ENCODE measurements around the gene ADGRB3. TPM values are rescaled to one million over a fixed set of nuclear protein-coding genes. Genes with fewer than 3 reads are reported as not detected.
A peak's percentile ranks its signal among the peaks of the same experiment; 100 is the strongest.

ADGRB3 gene
- total RNA-seq, 1 donor from 2014 or later = 1.5 TPM

DNA sequence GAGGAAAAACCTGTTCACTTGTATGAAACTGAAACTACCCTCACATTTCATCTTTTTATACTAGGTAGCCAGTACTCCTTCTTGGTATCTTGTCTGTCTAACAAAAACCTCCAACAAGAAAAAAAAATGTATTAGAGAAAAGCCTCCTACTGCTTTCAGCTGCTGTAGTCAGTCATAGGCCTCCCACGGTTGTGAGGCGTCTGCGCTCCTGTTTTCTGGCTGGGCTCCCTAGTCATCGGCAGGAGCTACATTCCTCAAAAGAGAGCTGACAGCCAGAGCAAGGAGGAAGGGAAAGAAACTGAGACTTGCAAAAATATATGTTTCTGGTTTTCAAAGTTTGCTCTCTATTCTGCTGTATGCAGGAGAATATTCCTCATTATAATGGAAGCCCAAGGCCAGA, 644.7 kb downstream of the ADGRB3 start:
- Histone ChIP-seq H2AFZ (replicated peaks) (no peak overlapping the region), H3K27ac (peak overlapping the region; percentile 27), H3K4me1 (peaks cover 46% of the 10 kb centered on the region), H3K9me3 (ENCODE audit: low read depth) (no peaks in the 10 kb centered on the region), H3K27me3 (no peaks in the 10 kb centered on the region), H3K4me3 (no peak overlapping the region), H3F3A (ENCODE audit: low read depth) (peaks cover 19% of the 10 kb centered on the region), H4K20me1 (ENCODE audit: low read depth) (no peaks in the 10 kb centered on the region), H3K9ac (no peak overlapping the region), H3K4me2 (peak overlapping the region; percentile 44), H3K79me2 (ENCODE audit: low read depth) (no peaks in the 10 kb centered on the region), H3K36me3 (no peaks in the 10 kb centered on the region)
- peak; percentile 42 for DNase-seq (ENCODE audit: low spot score)
- H3K36me3 Mint-ChIP-seq = no peaks in the 10 kb centered on the region
- TF ChIP-seq EZH2phosphoT487 (IDR thresholded peaks at IDR 0.05) = no peak
- TF ChIP-seq, protein P1, sequence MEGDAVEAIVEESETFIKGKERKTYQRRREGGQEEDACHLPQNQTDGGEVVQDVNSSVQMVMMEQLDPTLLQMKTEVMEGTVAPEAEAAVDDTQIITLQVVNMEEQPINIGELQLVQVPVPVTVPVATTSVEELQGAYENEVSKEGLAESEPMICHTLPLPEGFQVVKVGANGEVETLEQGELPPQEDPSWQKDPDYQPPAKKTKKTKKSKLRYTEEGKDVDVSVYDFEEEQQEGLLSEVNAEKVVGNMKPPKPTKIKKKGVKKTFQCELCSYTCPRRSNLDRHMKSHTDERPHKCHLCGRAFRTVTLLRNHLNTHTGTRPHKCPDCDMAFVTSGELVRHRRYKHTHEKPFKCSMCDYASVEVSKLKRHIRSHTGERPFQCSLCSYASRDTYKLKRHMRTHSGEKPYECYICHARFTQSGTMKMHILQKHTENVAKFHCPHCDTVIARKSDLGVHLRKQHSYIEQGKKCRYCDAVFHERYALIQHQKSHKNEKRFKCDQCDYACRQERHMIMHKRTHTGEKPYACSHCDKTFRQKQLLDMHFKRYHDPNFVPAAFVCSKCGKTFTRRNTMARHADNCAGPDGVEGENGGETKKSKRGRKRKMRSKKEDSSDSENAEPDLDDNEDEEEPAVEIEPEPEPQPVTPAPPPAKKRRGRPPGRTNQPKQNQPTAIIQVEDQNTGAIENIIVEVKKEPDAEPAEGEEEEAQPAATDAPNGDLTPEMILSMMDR (IDR thresholded peaks at IDR 0.05) = no peak
- no peak for TF ChIP-seq EZH2 (IDR thresholded peaks at IDR 0.05)
- H3K4me1 Mint-ChIP-seq = peaks cover 31% of the 10 kb centered on the region
- no peaks in the 10 kb centered on the region for H3K27me3 Mint-ChIP-seq (ENCODE audit: insufficient read depth, low read depth)
- no peaks in the 10 kb centered on the region for H3K9me3 Mint-ChIP-seq
- H3K27ac Mint-ChIP-seq = peak overlapping the region; percentile 79
- no peak overlapping the region for H3K4me3 Mint-ChIP-seq

DNA sequence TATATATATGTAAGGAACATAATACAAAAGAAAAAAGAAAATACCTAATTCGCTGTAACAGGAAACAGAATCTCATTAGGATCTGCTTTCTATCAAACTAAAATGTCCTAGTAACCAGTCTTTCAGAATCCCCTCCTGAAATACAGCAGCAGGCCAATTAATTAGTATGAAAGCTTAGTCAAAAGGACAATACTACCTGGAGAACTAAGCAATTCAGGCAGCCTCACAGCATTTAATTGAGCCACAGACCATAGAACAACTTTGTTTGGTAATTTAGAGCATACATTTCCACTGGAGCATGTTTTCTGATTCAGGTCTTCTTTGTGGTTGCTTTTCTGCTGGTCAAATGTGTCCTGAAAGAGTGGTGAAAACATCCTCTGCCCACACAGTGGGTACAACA, 645.8 kb downstream of the ADGRB3 start:
- H3K9ac ChIP-seq = no peak overlapping the region

GRCh38 chr6:69284176-69284730, 649.2 kb downstream of the ADGRB3 start:
- Mint-ChIP-seq H3K4me1 (peaks cover 28% of the 10 kb centered on the region), H3K4me3 (no peak overlapping the region), H3K27ac (peak overlapping the region; percentile 0), H3K27me3 (ENCODE audit: insufficient read depth, low read depth) (no peaks in the 10 kb centered on the region), H3K36me3 (no peaks in the 10 kb centered on the region), H3K9me3 (no peaks in the 10 kb centered on the region)
- peaks cover 46% of the 10 kb centered on the region for H3K4me1 ChIP-seq
- no peaks in the 10 kb centered on the region for H3K79me2 ChIP-seq (ENCODE audit: low read depth)
- no peaks in the 10 kb centered on the region for H3K27me3 ChIP-seq
- DNase-seq (ENCODE audit: low spot score) = no peak
- no peak overlapping the region for H3K4me2 ChIP-seq
- H2AFZ ChIP-seq (replicated peaks) = no peak overlapping the region
- peaks cover 17% of the 10 kb centered on the region for H3F3A ChIP-seq (ENCODE audit: low read depth)
- no peaks in the 10 kb centered on the region for H4K20me1 ChIP-seq (ENCODE audit: low read depth)
- no peaks in the 10 kb centered on the region for H3K9me3 ChIP-seq (ENCODE audit: low read depth)
- H3K9ac ChIP-seq = no peak overlapping the region
- H3K36me3 ChIP-seq = no peaks in the 10 kb centered on the region
- H3K4me3 ChIP-seq = no peak overlapping the region
- TF ChIP-seq EZH2 (IDR thresholded peaks at IDR 0.05) (no peak), EZH2phosphoT487 (IDR thresholded peaks at IDR 0.05) (no peak)
- TF ChIP-seq, protein P1 (IDR thresholded peaks at IDR 0.05) = no peak
- no peak overlapping the region for H3K27ac ChIP-seq

More for the DNA sequence above, 645.8 kb downstream of the ADGRB3 start:
- H3K27me3 ChIP-seq = no peaks in the 10 kb centered on the region
- Mint-ChIP-seq H3K9me3 (no peaks in the 10 kb centered on the region), H3K36me3 (no peaks in the 10 kb centered on the region), H3K4me1 (peaks cover 28% of the 10 kb centered on the region), H3K27ac (no peak overlapping the region), H3K27me3 (ENCODE audit: insufficient read depth, low read depth) (no peaks in the 10 kb centered on the region), H3K4me3 (no peak overlapping the region)
- no peaks in the 10 kb centered on the region for H3K36me3 ChIP-seq
- DNase-seq (ENCODE audit: low spot score) = peak; percentile 51
- no peak overlapping the region for H3K4me3 ChIP-seq
- H3K4me2 ChIP-seq = peak overlapping the region; percentile 44
- H3K4me1 ChIP-seq = peaks cover 46% of the 10 kb centered on the region
- TF ChIP-seq, protein P1 (IDR thresholded peaks at IDR 0.05) = no peak
- no peak for TF ChIP-seq EZH2phosphoT487 (IDR thresholded peaks at IDR 0.05)
- TF ChIP-seq EZH2 (IDR thresholded peaks at IDR 0.05) = no peak
- peaks cover 17% of the 10 kb centered on the region for H3F3A ChIP-seq (ENCODE audit: low read depth)
- no peaks in the 10 kb centered on the region for H4K20me1 ChIP-seq (ENCODE audit: low read depth)
- H3K79me2 ChIP-seq (ENCODE audit: low read depth) = no peaks in the 10 kb centered on the region
- H2AFZ ChIP-seq (replicated peaks) = no peak overlapping the region
- H3K27ac ChIP-seq = peak overlapping the region; percentile 84
- no peaks in the 10 kb centered on the region for H3K9me3 ChIP-seq (ENCODE audit: low read depth)

Measured in neural progenitor cell (in vitro differentiated cells).